OCI-LY3 (cell line): ENCODE data around the gene C4orf17.

ENCODE experiments used
- H2AFZ ChIP-seq: fragments of 200-600, 300-600 bp; shearing (Covaris generic); 2 replicates; pipeline ENCODE4 v1.6.0; 2014; ENCODE audit warnings: antibody characterized with exemption, low read depth, low read length
- H3K27ac ChIP-seq: fragments of 200-600, 300-600 bp; sonication (generic); 2 replicates; pipeline ENCODE4 v1.5.1; 2014; ENCODE audit warnings: mild to moderate bottlenecking, low read length, moderate library complexity, mixed read lengths
- H3K27me3 ChIP-seq: fragments of 200-600, 300-600 bp; sonication (generic); 2 replicates; pipeline ENCODE4 v1.6.1; 2014; ENCODE audit warnings: low read depth, low read length, mixed read lengths
- H3K36me3 ChIP-seq: fragments of 200-600, 300-600 bp; sonication (generic); replicated peaks from 2 replicates; pipeline ENCODE3; 2014; ENCODE audit warnings: low read depth, low read length, mixed read lengths
- H3K4me1 ChIP-seq: fragments of 300-600, 200-600 bp; sonication (generic); 2 replicates; pipeline ENCODE4 v1.6.1; 2014; ENCODE audit warnings: low read length, mixed read lengths
- H3K4me2 ChIP-seq: fragments of 200-600, 300-600 bp; sonication (generic); 2 replicates; pipeline ENCODE4 v1.6.1; 2014; ENCODE audit warnings: low read length, mixed read lengths
- H3K4me3 ChIP-seq: fragments of 300-600, 200-600 bp; sonication (generic); 2 replicates; pipeline ENCODE4 v1.5.1; 2014; ENCODE audit warnings: antibody characterized with exemption, mild to moderate bottlenecking, low read length, moderate library complexity
- H3K79me2 ChIP-seq: fragments of 300-600, 200-600 bp; shearing (Covaris generic); 2 replicates; pipeline ENCODE4 v1.6.1; 2014; ENCODE audit warnings: mild to moderate bottlenecking, low read length, mixed read lengths
- H3K9ac ChIP-seq: fragments of 300-600, 200-600 bp; shearing (Covaris generic); 2 replicates; pipeline ENCODE4 v1.6.0; 2014; ENCODE audit warnings: mild to moderate bottlenecking, low read length, moderate library complexity
- H3K9me3 ChIP-seq: fragments of 200-600, 300-600 bp; shearing (Covaris generic); 2 replicates; pipeline ENCODE4 v1.6.1; 2014; ENCODE audit warnings: low read length, mixed read lengths; ENCODE audit not compliant: insufficient read depth
- H4K20me1 ChIP-seq: fragments of 200-600, 300-600 bp; sonication (generic); 2 replicates; pipeline ENCODE4 v1.6.1; 2016; ENCODE audit warnings: low read length, mixed read lengths; ENCODE audit not compliant: insufficient read depth
- CTCF ChIP-seq: fragments of 200-600, 300-600 bp; sonication (generic); IDR thresholded peaks from 2 replicates; pipeline ENCODE4 v1.5.1; 2014; ENCODE audit warnings: antibody characterized with exemption, low read length, low read depth
- EZH2phosphoT487 ChIP-seq: fragments of 200-600 bp; shearing (Covaris generic); IDR thresholded peaks from 2 replicates; pipeline ENCODE4 v1.6.1; 2018; ENCODE audit warnings: antibody characterized with exemption, mixed run types, low read depth

The C4orf17 gene

DNA sequence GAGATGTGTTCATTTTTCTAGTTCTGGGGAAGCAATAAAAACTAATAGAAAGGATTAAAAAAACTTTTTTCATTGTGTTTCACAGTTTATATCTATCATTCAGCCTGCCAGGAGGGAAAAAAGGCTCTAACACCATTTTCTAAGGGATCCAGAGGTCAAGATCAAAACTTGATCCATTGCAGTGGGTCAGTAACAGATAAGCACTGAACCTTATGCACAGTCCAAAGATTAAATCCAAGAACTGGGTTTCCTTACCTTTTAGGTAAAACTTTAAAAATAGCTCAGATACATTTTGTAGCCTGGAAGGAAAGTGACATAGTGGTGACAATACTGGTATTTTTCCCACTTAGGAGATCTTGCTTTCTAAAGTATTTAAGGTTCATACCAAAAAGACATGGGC lies 76.5 kb downstream of the C4orf17 start:
- Histone ChIP-seq H3K4me3 (no peak overlapping the region), H2AFZ (no peak overlapping the region), H3K27ac (no peak overlapping the region), H3K27me3 (no peaks in the 10 kb centered on the region; the same call in 1 of the 2 replicates), H4K20me1 (no peaks in the 10 kb centered on the region), H3K4me1 (no peaks in the 10 kb centered on the region), H3K79me2 (no peaks in the 10 kb centered on the region), H3K9me3 (no peaks in the 10 kb centered on the region), H3K36me3 (no peaks in the 10 kb centered on the region), H3K4me2 (no peak overlapping the region), H3K9ac (no peak overlapping the region)
- TF ChIP-seq EZH2phosphoT487: no peak
- no peak for TF ChIP-seq CTCF

- H3K27me3 ChIP-seq: no peaks in the 10 kb centered on the region; the same call in 1 of the 2 replicates
- H3K36me3 ChIP-seq: no peaks in the 10 kb centered on the region
- H4K20me1 ChIP-seq: no peaks in the 10 kb centered on the region
- H3K4me3 ChIP-seq: no peak overlapping the region
- no peak overlapping the region for H3K27ac ChIP-seq
- TF ChIP-seq EZH2phosphoT487 (no peak), CTCF (no peak)
- no peak overlapping the region for H3K9ac ChIP-seq
- H3K4me1 ChIP-seq: no peaks in the 10 kb centered on the region
- H3K79me2 ChIP-seq: no peaks in the 10 kb centered on the region
- no peak overlapping the region for H2AFZ ChIP-seq
- no peak overlapping the region for H3K4me2 ChIP-seq
- no peaks in the 10 kb centered on the region for H3K9me3 ChIP-seq
Observed at GRCh38 chr4:99587803-99588202, 77.0 kb downstream of the C4orf17 start.

DNA sequence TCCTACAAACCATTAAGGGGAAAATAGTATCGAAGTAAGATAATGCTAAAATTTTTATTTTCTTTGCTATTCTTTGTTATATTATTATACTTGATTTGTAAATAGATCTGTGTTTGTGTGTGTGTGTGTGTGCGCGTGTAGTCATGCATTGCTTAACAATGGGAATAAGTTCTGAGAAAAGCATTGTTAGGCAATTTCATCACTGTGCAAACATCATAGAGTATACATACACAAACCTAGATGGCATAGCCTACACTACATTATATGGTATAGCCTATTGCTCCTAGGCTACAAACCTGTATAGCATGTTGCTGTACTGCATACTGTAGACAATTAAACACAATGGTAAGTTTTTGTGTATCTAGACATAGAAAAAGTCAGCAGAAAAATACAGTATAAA lies 80.9 kb downstream of the C4orf17 start:
- Histone ChIP-seq H3K27ac (no peak overlapping the region), H3K4me3 (no peak overlapping the region), H3K36me3 (no peaks in the 10 kb centered on the region), H3K4me1 (peaks cover 4% of the 10 kb centered on the region; the same call in 1 of the 2 replicates), H3K27me3 (no peaks in the 10 kb centered on the region), H2AFZ (no peak overlapping the region), H3K79me2 (no peaks in the 10 kb centered on the region), H3K9me3 (no peaks in the 10 kb centered on the region), H3K9ac (no peak overlapping the region), H3K4me2 (no peak overlapping the region), H4K20me1 (no peaks in the 10 kb centered on the region)
- TF ChIP-seq EZH2phosphoT487 (no peak), CTCF (no peak)
